Measurements from ENCODE around the gene FOXB1. TPM values are rescaled to one million over a fixed set of nuclear protein-coding genes. Genes with fewer than 3 reads are reported as not detected.

FOXB1 gene
- total RNA-seq, 1 donor from 2014 or later: not detected

GRCh38 chr15:59998950-59999611 is 5.0 kb upstream of the FOXB1 start:
- no peak for DNase-seq (ENCODE audit: low read depth in 2 of 2)

- no peak for DNase-seq (ENCODE audit: low read depth in 2 of 2)
Measured at GRCh38 chr15:59999612-60000112, 4.4 kb upstream of the FOXB1 start.

- DNase-seq (ENCODE audit: low read depth in 2 of 2): no peak
Measured at GRCh38 chr15:60000113-60000823, 3.8 kb upstream of the FOXB1 start.

GRCh38 chr15:60000824-60001609 is 3.1 kb upstream of the FOXB1 start:
- DNase-seq (ENCODE audit: low read depth in 2 of 2): no peak

- DNase-seq (ENCODE audit: low read depth in 2 of 2): no peak
Measured at GRCh38 chr15:60001610-60002527, 2.2 kb upstream of the FOXB1 start.

- DNase-seq (ENCODE audit: low read depth in 2 of 2): no peak
Measured at GRCh38 chr15:60002528-60003218, 1.4 kb upstream of the FOXB1 start.

- no peak for DNase-seq (ENCODE audit: low read depth in 2 of 2)
Measured at GRCh38 chr15:60003243-60004008, 685 bp upstream of the FOXB1 start.

GRCh38 chr15:60004846-60005351 is 788 bp downstream of the FOXB1 start:
- DNase-seq (ENCODE audit: low read depth in 2 of 2): peak in 1 of 2 donors; percentile 6

- DNase-seq (ENCODE audit: low read depth in 2 of 2): no peak
Measured at GRCh38 chr15:60005352-60006202, 1.5 kb downstream of the FOXB1 start.

GRCh38 chr15:60006203-60006862 is 2.2 kb downstream of the FOXB1 start:
- peak in 1 of 2 donors; percentile 31 for DNase-seq (ENCODE audit: low read depth in 2 of 2)

- no peak for DNase-seq (ENCODE audit: low read depth in 2 of 2)
Measured at GRCh38 chr15:60006873-60007272, 2.8 kb downstream of the FOXB1 start.

- no peak for DNase-seq (ENCODE audit: low read depth in 2 of 2)
Measured at GRCh38 chr15:60009124-60009960, 5.2 kb downstream of the FOXB1 start.

- DNase-seq (ENCODE audit: low read depth in 2 of 2): no peak
Measured at GRCh38 chr15:60009980-60010732, 6.0 kb downstream of the FOXB1 start.

GRCh38 chr15:60010858-60011257 is 6.7 kb downstream of the FOXB1 start:
- DNase-seq (ENCODE audit: low read depth in 2 of 2): no peak

GRCh38 chr15:60012695-60013094 is 8.6 kb downstream of the FOXB1 start:
- no peak for DNase-seq (ENCODE audit: low read depth in 2 of 2)
